Measurements from ENCODE around the gene PDE4D. TPM values are rescaled to one million over a fixed set of nuclear protein-coding genes. Genes with fewer than 3 reads are reported as not detected.

PDE4D gene
- total RNA-seq, 2 donors from 2014 or later = 33.8 to 82.6 TPM

- ATAC-seq (no peak), DNase-seq (no peak)
- intact Hi-C loops (cut with DNase I) = no loop called here
Measured at GRCh38 chr5:59843511-59844213, 49.9 kb downstream of the PDE4D start.

DNA sequence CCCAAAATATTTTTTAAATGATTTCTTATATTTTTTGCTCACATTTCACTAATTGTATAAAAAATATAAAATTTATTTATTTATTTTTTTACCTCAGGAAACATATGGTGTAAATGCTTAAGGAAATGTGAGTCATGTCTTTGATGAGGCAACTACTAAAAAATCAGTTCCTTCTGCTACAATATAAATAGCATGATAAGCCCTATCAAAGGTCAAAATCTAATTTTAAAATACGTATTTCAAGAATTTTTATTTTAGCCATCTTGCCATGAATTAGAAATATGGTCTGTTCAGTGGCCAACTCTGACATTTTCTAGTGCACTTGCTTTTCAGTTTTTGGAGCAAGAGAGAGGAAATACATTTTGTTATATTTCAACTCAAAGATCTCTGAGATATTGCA lies 50.5 kb downstream of the PDE4D start:
- ATAC-seq = no peak
- intact Hi-C loops (cut with DNase I) = no loop called here

DNA sequence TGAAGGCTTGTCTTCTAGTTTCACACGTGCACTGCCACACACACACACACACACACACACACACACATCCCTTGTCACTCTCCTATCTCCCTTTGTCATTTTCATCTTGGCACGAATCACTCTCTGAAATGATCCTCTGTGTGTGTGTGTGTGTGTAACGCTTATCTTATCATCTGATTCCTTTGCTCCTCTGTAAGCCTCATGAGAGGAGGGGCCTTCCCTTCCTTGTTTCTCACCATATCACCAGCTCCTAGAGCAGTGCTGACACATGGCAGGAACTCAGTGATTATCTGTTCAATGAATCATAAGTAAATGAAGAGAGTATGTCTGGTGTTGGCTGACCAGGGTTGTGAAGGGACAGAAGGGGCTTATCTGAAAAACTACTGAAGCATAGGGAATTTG lies 53.3 kb downstream of the PDE4D start:
- DNase-seq (no peak), ATAC-seq (no peak)

More for the DNA sequence above, 50.5 kb downstream of the PDE4D start:
- DNase-seq = no peak

GRCh38 chr5:59838989-59839388 lies 54.5 kb downstream of the PDE4D start:
- intact Hi-C loops (cut with DNase I) = no loop called here
- DNase-seq (no peak), ATAC-seq (no peak)

More for the DNA sequence above, 53.3 kb downstream of the PDE4D start:
- intact Hi-C loops (cut with DNase I) = no loop called here

GRCh38 chr5:59838067-59838466 lies 55.5 kb downstream of the PDE4D start:
- ATAC-seq = no peak

DNA sequence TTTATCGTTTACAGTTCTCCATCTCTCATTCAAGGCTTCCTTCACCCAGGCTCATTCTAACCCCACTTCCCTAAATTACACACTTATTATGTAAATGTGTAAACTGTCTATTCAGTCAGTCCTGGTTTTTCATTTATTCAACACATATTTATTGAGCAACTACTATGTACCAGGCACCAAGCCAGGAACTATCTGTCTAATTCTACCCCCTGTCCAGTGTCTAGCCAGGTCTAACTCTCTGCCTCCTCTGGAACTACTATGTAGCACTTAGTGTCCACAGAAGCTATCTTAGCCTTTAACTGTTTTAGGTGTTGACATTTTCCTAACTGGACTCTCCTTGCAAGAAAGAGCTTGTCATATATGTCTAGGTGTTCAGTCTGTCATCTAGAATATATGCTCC lies 56.5 kb downstream of the PDE4D start:
- ATAC-seq (no peak), DNase-seq (no peak)
- intact Hi-C loops (cut with DNase I) = no loop called here

More at GRCh38 chr5:59838067-59838466, 55.5 kb downstream of the PDE4D start:
- DNase-seq = no peak
- intact Hi-C loops (cut with DNase I) = no loop called here

GRCh38 chr5:59835800-59836199 lies 57.7 kb downstream of the PDE4D start:
- intact Hi-C loops (cut with DNase I) = no loop called here
- ATAC-seq = no peak

GRCh38 chr5:59833448-59833847 lies 60.1 kb downstream of the PDE4D start:
- DNase-seq (no peak), ATAC-seq (no peak)
- intact Hi-C loops (cut with DNase I) = no loop called here

More at GRCh38 chr5:59835800-59836199, 57.7 kb downstream of the PDE4D start:
- DNase-seq = no peak

DNA sequence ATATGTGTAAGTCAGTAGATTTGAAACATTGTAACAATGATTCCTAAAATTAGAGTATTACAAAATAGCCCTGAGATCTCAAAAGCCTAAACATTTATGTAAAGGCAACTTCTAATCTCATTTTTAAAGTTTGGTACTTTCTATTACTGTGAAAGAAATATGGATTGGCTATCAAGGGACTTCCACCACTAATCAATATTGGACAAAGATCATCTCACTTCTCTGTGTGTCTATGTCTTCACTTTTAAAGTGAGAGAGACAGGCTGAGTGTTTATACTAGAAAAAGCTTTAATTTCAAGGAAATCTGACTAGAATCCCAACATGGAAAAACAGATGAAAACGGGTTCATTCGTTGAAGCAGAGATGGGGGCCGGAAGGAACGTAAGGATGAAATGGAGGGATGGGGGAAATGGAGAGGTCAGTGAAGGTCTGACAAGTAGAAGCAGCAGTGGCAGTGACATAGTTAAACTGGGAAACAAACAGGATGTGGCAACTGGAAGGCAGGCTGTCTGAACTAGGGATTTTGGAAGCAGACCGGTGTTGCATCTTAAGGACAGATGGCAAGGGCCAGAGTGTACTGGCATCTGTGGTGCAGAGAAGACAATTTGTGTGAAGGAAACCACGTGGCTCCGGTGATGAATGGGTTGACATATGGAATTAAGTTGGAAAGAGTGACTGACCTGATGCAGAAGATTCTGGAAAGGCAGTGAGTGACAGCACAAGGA lies 60.8 kb downstream of the PDE4D start:
- ATAC-seq (no peak), DNase-seq (no peak)
- intact Hi-C loops (cut with DNase I) = no loop called here

DNA sequence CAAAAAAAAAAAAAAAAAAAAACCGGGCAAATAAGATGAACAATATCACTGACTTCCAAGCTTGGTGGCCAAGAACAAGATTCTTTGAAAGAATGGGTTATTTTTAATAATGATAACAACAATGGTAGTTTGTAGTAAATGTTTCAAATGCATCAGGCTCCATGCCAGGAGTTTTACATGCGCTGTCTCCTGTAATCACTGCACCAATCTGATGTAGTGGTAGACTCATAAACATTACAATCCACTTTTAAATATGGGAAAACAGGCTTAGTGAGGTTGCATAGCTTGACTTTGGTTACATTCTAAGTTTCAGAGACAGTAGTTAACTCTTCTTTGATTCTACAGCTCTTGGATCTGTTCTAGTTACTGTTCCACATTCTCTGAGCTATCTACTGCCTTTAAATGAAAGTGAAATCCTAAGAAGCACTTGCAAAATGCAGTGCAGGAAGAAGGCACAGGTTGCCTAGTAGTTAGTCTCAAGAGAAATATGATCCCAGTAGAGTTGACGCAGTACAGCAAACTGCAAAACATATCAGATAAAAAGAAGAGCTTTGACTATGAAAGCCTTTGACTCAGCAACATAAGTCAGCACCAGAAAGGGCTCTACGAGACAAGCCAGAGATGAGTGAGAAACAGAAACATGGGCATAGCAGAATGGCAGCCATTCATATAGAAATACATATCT lies 62.1 kb downstream of the PDE4D start:
- ATAC-seq = no peak
- no peak for DNase-seq
- intact Hi-C loops (cut with DNase I) = no loop called here

DNA sequence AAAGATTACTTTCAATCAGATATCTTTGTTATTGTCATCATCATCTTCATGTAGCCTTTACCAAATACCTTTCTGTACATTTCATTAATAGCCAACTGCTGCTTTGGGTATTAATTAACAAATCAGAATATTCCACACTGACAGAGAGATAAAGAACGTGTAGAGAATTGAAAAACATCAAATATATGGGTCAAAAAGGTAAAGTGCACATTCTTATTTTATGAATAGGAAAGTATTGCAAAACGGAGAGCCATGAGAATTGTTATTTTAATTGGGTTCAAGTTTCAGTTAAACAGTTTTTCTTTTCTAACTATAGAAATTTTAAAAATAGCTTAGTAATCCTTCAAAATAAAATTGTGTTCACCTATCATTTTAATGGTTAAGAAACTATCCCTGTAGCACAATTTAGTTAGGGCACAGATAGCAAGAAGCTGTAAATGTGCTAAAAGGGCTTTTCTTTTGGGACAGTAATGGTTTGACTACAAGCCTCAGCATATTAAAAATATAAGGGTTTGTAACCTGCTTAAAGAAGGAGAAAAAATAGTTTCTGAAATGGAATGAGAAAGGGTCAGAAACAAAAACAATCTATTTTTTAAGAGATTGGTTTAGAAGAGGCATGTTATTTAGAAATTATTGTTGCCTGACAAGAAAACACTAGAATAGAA lies 62.9 kb downstream of the PDE4D start:
- ATAC-seq (no peak), DNase-seq (no peak)
- intact Hi-C loops (cut with DNase I) = no loop called here

DNA sequence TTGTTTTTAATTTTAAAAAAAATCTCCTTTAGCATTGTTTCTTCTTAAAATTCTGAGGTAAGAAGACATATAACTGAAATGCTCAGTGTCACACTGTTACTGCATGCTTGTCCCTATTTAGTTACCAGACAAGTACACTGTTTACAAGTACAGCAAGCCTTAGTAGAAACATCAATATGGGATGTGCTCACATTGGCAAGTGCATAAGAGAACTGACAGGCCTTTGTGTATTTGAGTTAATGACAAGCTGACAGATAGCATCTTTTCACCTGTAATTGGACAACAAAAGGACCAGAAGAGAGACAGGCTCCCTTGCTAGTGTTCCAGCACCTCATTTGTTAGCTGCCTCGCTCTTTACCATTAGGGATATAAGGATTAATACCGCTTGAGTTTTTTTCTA lies 63.6 kb downstream of the PDE4D start:
- ATAC-seq (no peak), DNase-seq (no peak)
- intact Hi-C loops (cut with DNase I) = no loop called here

DNA sequence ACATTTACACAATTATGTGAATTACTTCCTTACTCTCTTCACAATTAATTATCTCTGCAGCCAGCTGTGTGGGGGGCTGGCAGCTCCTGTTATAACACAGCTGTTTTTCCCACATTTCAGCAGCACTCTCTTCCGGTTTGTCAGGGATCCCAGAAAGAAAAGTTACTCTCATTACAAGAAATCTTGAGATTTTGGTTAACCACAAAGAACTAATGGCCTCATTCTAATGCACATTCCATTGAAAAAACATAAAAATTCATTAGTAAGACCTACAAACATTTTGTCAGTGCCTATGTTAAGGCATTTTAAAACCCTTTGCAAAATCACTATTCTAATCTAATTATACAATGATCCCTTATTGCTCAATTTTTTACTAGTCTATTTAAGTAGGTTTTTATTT lies 64.1 kb downstream of the PDE4D start:
- intact Hi-C loops (cut with DNase I) = no loop called here
- ATAC-seq = peak; percentile 27 to 51
- DNase-seq = no peak

GRCh38 chr5:59828623-59829022 lies 64.9 kb downstream of the PDE4D start:
- peak in 1 of 2 donors; percentile 81 for ATAC-seq
- intact Hi-C loops (cut with DNase I) = no loop called here
- DNase-seq = no peak

- ATAC-seq (no peak), DNase-seq (no peak)
- intact Hi-C loops (cut with DNase I) = no loop called here
Measured at GRCh38 chr5:59826996-59827395, 66.5 kb downstream of the PDE4D start.

GRCh38 chr5:59823420-59823819 lies 70.1 kb downstream of the PDE4D start:
- ATAC-seq (no peak), DNase-seq (no peak)
- intact Hi-C loops (cut with DNase I) = no loop called here

DNA sequence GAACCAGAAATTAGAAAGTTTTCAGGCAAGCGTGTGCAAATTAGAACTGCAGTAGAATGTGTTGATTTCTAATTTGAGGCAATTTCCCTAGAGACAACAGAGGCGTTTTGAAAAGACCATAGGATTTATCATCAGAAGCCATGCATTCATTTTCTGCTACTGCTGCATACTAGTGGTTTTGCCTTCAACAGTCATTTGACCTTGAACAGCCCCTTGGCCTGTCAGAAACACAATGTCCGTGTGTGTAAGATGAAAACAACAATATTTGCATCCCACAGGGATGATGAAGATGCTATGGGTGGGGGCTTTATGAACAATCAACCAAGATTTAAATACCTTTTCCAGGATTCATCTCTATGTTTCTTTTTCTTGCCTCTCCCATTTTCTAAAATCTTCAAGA lies 73.7 kb downstream of the PDE4D start:
- no peak for ATAC-seq
- DNase-seq = no peak
- intact Hi-C loops (cut with DNase I) = no loop called here

DNA sequence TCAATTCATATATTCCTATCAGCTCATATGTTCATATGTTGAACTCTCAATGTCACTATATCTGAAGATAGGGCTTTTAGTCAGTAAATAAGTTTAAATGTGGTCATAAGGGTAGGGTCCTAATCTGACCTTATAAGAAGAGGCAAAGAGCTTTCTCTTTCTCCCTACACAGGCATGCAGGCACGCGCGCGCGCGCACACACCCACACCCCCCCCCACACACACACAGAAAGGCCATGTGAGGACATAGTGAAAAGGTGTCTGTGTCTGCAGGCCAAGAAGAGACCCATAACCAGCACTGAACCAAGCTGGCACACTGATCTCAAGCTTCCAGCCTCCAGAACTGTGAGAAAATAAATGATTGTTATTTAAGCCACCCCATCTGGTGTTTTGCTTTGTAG lies 76.0 kb downstream of the PDE4D start:
- DNase-seq = no peak
- intact Hi-C loops (cut with DNase I) = no loop called here
- no peak for ATAC-seq

GRCh38 chr5:59816654-59817300 lies 76.7 kb downstream of the PDE4D start:
- no peak for DNase-seq
- ATAC-seq = no peak
- intact Hi-C loops (cut with DNase I) = no loop called here

All from left cardiac atrium (tissue), 4 donors.